Nephron (organoid): Measurements from ENCODE around the gene ADAM23.

Source experiments
- H3K27ac Mint-ChIP-seq, 3 experiments: 2 replicates each; pipeline ENCODE4 v1.8.0; 2020; ENCODE audit warnings: mixed read lengths in 3 of 3, mild to moderate bottlenecking in 2 of 3, moderate library complexity in 1 of 3
- H3K27me3 Mint-ChIP-seq: 2 replicates; pipeline ENCODE4 v1.8.0; 2021; ENCODE audit warnings: low read depth, mild to moderate bottlenecking, moderate library complexity, mixed read lengths
- H3K36me3 Mint-ChIP-seq: 2 replicates; pipeline ENCODE4 v1.8.0; 2020; ENCODE audit warnings: low read depth, mixed read lengths
- H3K4me1 Mint-ChIP-seq: 2 replicates; pipeline ENCODE4 v1.8.0; 2020; ENCODE audit warnings: mixed read lengths
- H3K4me3 Mint-ChIP-seq, 3 experiments: 2 replicates each; pipeline ENCODE4 v1.8.0; 2020; ENCODE audit warnings: mild to moderate bottlenecking in 3 of 3, mixed read lengths in 3 of 3, moderate library complexity in 2 of 3
- H3K9me3 Mint-ChIP-seq: 2 replicates; pipeline ENCODE4 v1.8.0; 2020; ENCODE audit warnings: mixed read lengths
- CTCF ChIP-seq, 3 experiments: fragments of 200-600 bp; sonication (generic); IDR thresholded peaks; one replicate each; pipeline ENCODE4 v1.5.0; 2021; ENCODE audit warnings: antibody characterized with exemption in 3 of 3; ENCODE audit not compliant: unreplicated experiment in 3 of 3

ADAM23 gene

GRCh38 chr2:206488623-206489022 lies 45.3 kb downstream of the ADAM23 start:
- Mint-ChIP-seq H3K27me3 (no peaks in the 10 kb centered on the region), H3K9me3 (peaks cover 8% of the 10 kb centered on the region), H3K4me3 (no peak overlapping the region), H3K4me1 (no peaks in the 10 kb centered on the region), H3K36me3 (peaks cover 3% of the 10 kb centered on the region), H3K27ac (no peak overlapping the region)
- no peak for TF ChIP-seq CTCF (IDR thresholded peaks at IDR 0.05; ENCODE audit: unreplicated experiment in 3 of 3)

- Mint-ChIP-seq H3K4me1 (no peaks in the 10 kb centered on the region), H3K36me3 (peaks cover 12% of the 10 kb centered on the region), H3K4me3 (no peak overlapping the region), H3K9me3 (peaks cover 15% of the 10 kb centered on the region), H3K27ac (no peak overlapping the region), H3K27me3 (no peaks in the 10 kb centered on the region)
- no peak for TF ChIP-seq CTCF (IDR thresholded peaks at IDR 0.05; ENCODE audit: unreplicated experiment in 3 of 3)
These were observed 50.7 kb downstream of the ADAM23 start for GRCh38 chr2:206494061-206494460.

GRCh38 chr2:206502729-206503128 lies 59.4 kb downstream of the ADAM23 start:
- Mint-ChIP-seq H3K36me3 (no peaks in the 10 kb centered on the region), H3K27me3 (no peaks in the 10 kb centered on the region), H3K9me3 (no peaks in the 10 kb centered on the region), H3K4me3 (no peak overlapping the region), H3K27ac (no peak overlapping the region), H3K4me1 (no peaks in the 10 kb centered on the region)
- no peak for TF ChIP-seq CTCF (IDR thresholded peaks at IDR 0.05; ENCODE audit: unreplicated experiment in 3 of 3)

- Mint-ChIP-seq H3K27ac (no peak overlapping the region), H3K9me3 (no peaks in the 10 kb centered on the region), H3K4me3 (no peak overlapping the region), H3K27me3 (no peaks in the 10 kb centered on the region), H3K4me1 (peaks cover 6% of the 10 kb centered on the region), H3K36me3 (no peaks in the 10 kb centered on the region)
- no peak for TF ChIP-seq CTCF (IDR thresholded peaks at IDR 0.05; ENCODE audit: unreplicated experiment in 3 of 3)
These were observed 68.0 kb downstream of the ADAM23 start for GRCh38 chr2:206511283-206511682.

GRCh38 chr2:206512999-206513398 lies 69.7 kb downstream of the ADAM23 start:
- Mint-ChIP-seq H3K9me3 (no peaks in the 10 kb centered on the region), H3K36me3 (no peaks in the 10 kb centered on the region), H3K4me1 (peaks cover 6% of the 10 kb centered on the region), H3K27ac (no peak overlapping the region), H3K4me3 (no peak overlapping the region), H3K27me3 (no peaks in the 10 kb centered on the region)
- no peak for TF ChIP-seq CTCF (IDR thresholded peaks at IDR 0.05; ENCODE audit: unreplicated experiment in 3 of 3)

- no peaks in the 10 kb centered on the region for H3K27me3 Mint-ChIP-seq
- no peak for TF ChIP-seq CTCF (IDR thresholded peaks at IDR 0.05; ENCODE audit: unreplicated experiment in 3 of 3)
- no peaks in the 10 kb centered on the region for H3K9me3 Mint-ChIP-seq
- no peaks in the 10 kb centered on the region for H3K36me3 Mint-ChIP-seq
- H3K27ac Mint-ChIP-seq: no peak overlapping the region
- peaks cover 6% of the 10 kb centered on the region for H3K4me1 Mint-ChIP-seq
- H3K4me3 Mint-ChIP-seq: no peak overlapping the region
These were observed 72.2 kb downstream of the ADAM23 start for GRCh38 chr2:206515580-206515979.
